IMR-90 (cell line): ENCODE results near the gene FLT4. TPM values are rescaled to one million over a fixed set of nuclear protein-coding genes. Genes with fewer than 3 reads are reported as not detected.
A peak's percentile ranks its signal among the peaks of the same experiment; 100 is the strongest.

Source experiments
- ATAC-seq: fragments of 200-7000 bp; cut with Tn5 transposase; 2 replicates; pipeline ENCODE4 v1.9.1; 2020; ENCODE audit warnings: low read depth, mild to moderate bottlenecking, moderate library complexity
- BruUV-seq: library from RNA; stranded (reverse); fragments of 400-500 nt; replicated peaks from 2 replicates; lab custom pipeline; 2021; lab: Mats Ljungman, UMichigan
- CTCF ChIA-PET: fragments of 300-600 bp; formaldehyde crosslinking; extraction: SDS; loops from one replicate; lab custom pipeline; 2021; ENCODE audit warnings: antibody characterized with exemption; lab: Yijun Ruan, JAX
- POLR2A ChIA-PET: fragments of 300-600 bp; sonication (Branson Sonifier 250); formaldehyde crosslinking; loops from one replicate; lab custom pipeline; 2022; ENCODE audit warnings: antibody characterized with exemption; ENCODE audit not compliant: unreplicated experiment; lab: Charles Lee
- DNase-seq: peaks from one replicate; pipeline ENCODE4 v3.0.0; 2013
- H2AFZ ChIP-seq: replicated peaks from 2 replicates; pipeline ENCODE3; 2013; ENCODE audit warnings: low read length, mild to moderate bottlenecking; ENCODE audit not compliant: poor library complexity
- H2AK5ac ChIP-seq: 2 replicates; pipeline ENCODE4 v1.6.1; 2013; ENCODE audit warnings: low read depth, low read length, inconsistent platforms
- H2AK9ac ChIP-seq: replicated peaks from 2 replicates; pipeline ENCODE3; 2013; ENCODE audit warnings: mild to moderate bottlenecking, low read depth, low read length, moderate library complexity; ENCODE audit not compliant: poor library complexity
- H2BK120ac ChIP-seq: 2 replicates; pipeline ENCODE4 v1.6.1; 2013; ENCODE audit warnings: low read depth, low read length, inconsistent platforms
- H2BK15ac ChIP-seq: 3 replicates; pipeline ENCODE4 v1.6.1; 2013; ENCODE audit warnings: low read depth, low read length, inconsistent platforms
- H2BK20ac ChIP-seq: 2 replicates; pipeline ENCODE4 v1.6.1; 2013; ENCODE audit warnings: low read depth, mild to moderate bottlenecking, inconsistent platforms, low read length, moderate library complexity
- H2BK5ac ChIP-seq: 2 replicates; pipeline ENCODE4 v1.6.1; 2013; ENCODE audit warnings: mild to moderate bottlenecking, low read depth, low read length, inconsistent platforms; ENCODE audit not compliant: poor library complexity, severe bottlenecking
- H3K14ac ChIP-seq: replicated peaks from 2 replicates; pipeline ENCODE4 v1.6.1; 2013; ENCODE audit warnings: low read depth, low read length, inconsistent platforms
- H3K18ac ChIP-seq: 2 replicates; pipeline ENCODE4 v1.6.1; 2013; ENCODE audit warnings: low read depth, low read length, control low read depth
- H3K23ac ChIP-seq: 2 replicates; pipeline ENCODE4 v1.6.1; 2013; ENCODE audit warnings: low read depth, low read length, inconsistent platforms
- H3K27ac ChIP-seq: 2 replicates; pipeline ENCODE4 v1.5.1; 2013; ENCODE audit warnings: mild to moderate bottlenecking, control low read depth, low read length; ENCODE audit not compliant: insufficient read depth
- H3K27me3 ChIP-seq: 2 replicates; pipeline ENCODE4 v1.6.1; 2013; ENCODE audit warnings: low read length; ENCODE audit not compliant: control insufficient read depth, insufficient read depth
- H3K36me3 ChIP-seq: 2 replicates; pipeline ENCODE4 v1.6.1; 2013; ENCODE audit warnings: low read length, mixed read lengths; ENCODE audit not compliant: control insufficient read depth, insufficient read depth
- H3K4ac ChIP-seq: 2 replicates; pipeline ENCODE4 v1.6.1; 2013; ENCODE audit warnings: low read depth, low read length, inconsistent platforms
- H3K4me1 ChIP-seq: 2 replicates; pipeline ENCODE4 v1.6.1; 2013; ENCODE audit warnings: low read length, mixed read lengths; ENCODE audit not compliant: control insufficient read depth, insufficient read depth
- H3K4me2 ChIP-seq: 2 replicates; pipeline ENCODE4 v1.6.1; 2013; ENCODE audit warnings: low read depth, mild to moderate bottlenecking, control low read depth, low read length, moderate library complexity
- H3K4me3 ChIP-seq: 2 replicates; pipeline ENCODE4 v1.5.1; 2013; ENCODE audit warnings: low read depth, mild to moderate bottlenecking, control low read depth, low read length, moderate library complexity; ENCODE audit not compliant: insufficient read depth
- H3K56ac ChIP-seq: 2 replicates; pipeline ENCODE4 v1.6.1; 2013; ENCODE audit warnings: low read length, inconsistent platforms; ENCODE audit not compliant: insufficient read depth; ENCODE audit errors: extremely low read depth
- H3K79me1 ChIP-seq, 2 experiments: 2 replicates each; pipeline ENCODE4 v1.6.1; 2013; ENCODE audit warnings: low read length in 2 of 2, inconsistent platforms in 1 of 2, low read depth in 1 of 2
- H3K9ac ChIP-seq: 2 replicates; pipeline ENCODE4 v1.6.1; 2013; ENCODE audit warnings: low read depth, low read length, control low read depth
- H3K9me1 ChIP-seq: 2 replicates; pipeline ENCODE4 v1.6.1; 2013; ENCODE audit warnings: low read length, inconsistent platforms; ENCODE audit not compliant: insufficient read depth
- H3K9me3 ChIP-seq: 2 replicates; pipeline ENCODE4 v1.6.1; 2013; ENCODE audit warnings: low read length; ENCODE audit not compliant: control insufficient read depth, insufficient read depth
- H4K20me1 ChIP-seq: 2 replicates; pipeline ENCODE4 v1.6.1; 2013; ENCODE audit warnings: low read length, inconsistent platforms; ENCODE audit not compliant: insufficient read depth
- H4K5ac ChIP-seq: 2 replicates; pipeline ENCODE4 v1.6.1; 2013; ENCODE audit warnings: mild to moderate bottlenecking, low read depth, low read length, control low read depth
- H4K8ac ChIP-seq, 2 experiments: 2 replicates each; pipeline ENCODE4 v1.6.1; 2013; ENCODE audit warnings: low read depth in 2 of 2, low read length in 2 of 2, control low read depth in 1 of 2, inconsistent platforms in 1 of 2
- H4K91ac ChIP-seq: 2 replicates; pipeline ENCODE4 v1.6.1; 2013; ENCODE audit warnings: low read depth, low read length, inconsistent platforms; ENCODE audit not compliant: insufficient read depth
- BHLHE40 ChIP-seq: fragments of 150-350 bp; IDR thresholded peaks from 2 replicates; pipeline ENCODE4 v1.6.1; 2016; ENCODE audit warnings: mild to moderate bottlenecking, low read depth, low read length
- CEBPB ChIP-seq: IDR thresholded peaks from 2 replicates; pipeline ENCODE4 v1.6.1; 2012; ENCODE audit warnings: low read depth, low read length, improper control_type of control experiment
- FOS ChIP-seq: fragments of 150-350 bp; IDR thresholded peaks from 2 replicates; pipeline ENCODE4 v1.6.1; 2016; ENCODE audit warnings: low read depth, low read length
- MAFK ChIP-seq: IDR thresholded peaks from 2 replicates; pipeline ENCODE4 v1.6.1; 2012; ENCODE audit warnings: low read depth, low read length, improper control_type of control experiment
- MAZ ChIP-seq: IDR thresholded peaks from 2 replicates; pipeline ENCODE4 v1.6.1; 2012; ENCODE audit warnings: low read depth, mild to moderate bottlenecking, low read length, improper control_type of control experiment, moderate library complexity, borderline replicate concordance
- MXI1 ChIP-seq: IDR thresholded peaks from 2 replicates; pipeline ENCODE4 v1.6.1; 2012; ENCODE audit warnings: low read depth, mild to moderate bottlenecking, low read length, moderate library complexity, borderline replicate concordance
- NFE2L2 ChIP-seq: fragments of 150-350 bp; IDR thresholded peaks from 2 replicates; pipeline ENCODE4 v1.6.1; 2016; ENCODE audit warnings: low read depth, mild to moderate bottlenecking, low read length
- POLR2A ChIP-seq: IDR thresholded peaks from 2 replicates; pipeline ENCODE4 v1.6.1; 2012; ENCODE audit warnings: mild to moderate bottlenecking, low read depth, low read length
- RAD21 ChIP-seq: IDR thresholded peaks from 2 replicates; pipeline ENCODE4 v1.6.1; 2012; ENCODE audit warnings: low read length, improper control_type of control experiment
- RFX5 ChIP-seq: IDR thresholded peaks from 2 replicates; pipeline ENCODE4 v1.8.0; 2012; ENCODE audit warnings: low read depth, mild to moderate bottlenecking, low read length, moderate library complexity
- SMC3 ChIP-seq: fragments of 150-350 bp; IDR thresholded peaks from 2 replicates; pipeline ENCODE4 v1.6.1; 2016; ENCODE audit warnings: low read depth, mild to moderate bottlenecking, antibody characterized with exemption, low read length, moderate library complexity
- USF2 ChIP-seq: fragments of 150-350 bp; IDR thresholded peaks from 2 replicates; pipeline ENCODE4 v1.6.1; 2017; ENCODE audit warnings: mild to moderate bottlenecking, antibody characterized with exemption, low read length, low read depth
- WGBS, 2 experiments: methylation state at CpG; one replicate each; pipeline versions ENCODE4 v1.1.5 to v1.1.7; 2013; ENCODE audit warnings: missing lambda C conversion rate in 2 of 2; ENCODE audit not compliant: insufficient read length in 1 of 2; ENCODE audit errors: extremely low coverage in 2 of 2; 5-methylcytosine and 5-hydroxymethylcytosine counted together
- dilution Hi-C: fragments of 300-500 bp; cut with HindIII; formaldehyde crosslinking; loops from one replicate; pipeline ENCODE4 v1.14.3; 2018; ENCODE audit warnings: low sequenced_read_pairs; ENCODE audit not compliant: unreplicated experiment
- in situ Hi-C: fragments of 300-500 bp; cut with MboI; formaldehyde crosslinking; loops from 3 replicates; pipeline ENCODE4 v1.14.3; 2019; ENCODE audit warnings: low sequenced_read_pairs, inconsistent platforms, mixed read lengths
- intact Hi-C: fragments of 100-400 bp; cut with micrococcal nuclease; formaldehyde crosslinking; loops from 2 replicates; pipeline ENCODE4 v1.10.0; 2022
- polyA plus RNA-seq, 3 experiments: library from polyadenylated mRNA; depleted of rRNA; stranded (reverse); fragments of >200 nt; gene quantifications; 2 replicates each; pipeline ENCODE4 v1.2.3, GENCODE V29; 2012; ENCODE audit warnings: low replicate concordance in 1 of 3
- total RNA-seq: library from RNA; depleted of rRNA; stranded (reverse); fragments of >200 nt; gene quantifications from 2 replicates; pipeline ENCODE4 v1.2.3, GENCODE V29; 2012
- TF ChIP-seq, protein P1 (sequence below): fragments of 150-350 bp; IDR thresholded peaks from 2 replicates; pipeline ENCODE4 v1.6.1; 2016; ENCODE audit warnings: low read depth, mild to moderate bottlenecking, low read length, moderate library complexity, borderline replicate concordance

FLT4 gene
- total and polyA plus RNA-seq, 2 of the 4 experiments (the other 2 are of a cell fraction), result under 0.01 to 0.07 TPM

GRCh38 chr5:180593446-180594206, 55.8 kb downstream of the FLT4 start:
- CTCF ChIA-PET, result no interaction called here

More at GRCh38 chr5:180593446-180594206, 55.8 kb downstream of the FLT4 start:
- dilution Hi-C loops (no loop called here), intact Hi-C loops (no loop called here), in situ Hi-C loops (no loop called here)
- Histone ChIP-seq H3K9me1 (no peaks in the 10 kb centered on the region), H3K9me3 (no peaks in the 10 kb centered on the region), H2BK15ac (no peak overlapping the region), H3K4me1 (no peaks in the 10 kb centered on the region; the same call in 1 of the 2 replicates), H2AK9ac (peak overlapping the region; percentile 37), H3K27me3 (peaks cover 34% of the 10 kb centered on the region), H3K9ac (no peak overlapping the region), H2BK20ac (no peak overlapping the region), H4K5ac (no peak overlapping the region), H3K23ac (no peak overlapping the region), H3K36me3 (no peaks in the 10 kb centered on the region), H4K8ac (no peak overlapping the region), H3K27ac (no peak overlapping the region), H4K91ac (no peak overlapping the region), H2AFZ (no peak overlapping the region), H2AK5ac (no peak overlapping the region), H3K14ac (no peak overlapping the region), H4K20me1 (no peaks in the 10 kb centered on the region), H2BK5ac (no peak overlapping the region), H3K4ac (no peak overlapping the region), H3K79me1 (no peaks in the 10 kb centered on the region), H3K56ac (no peak overlapping the region), H3K18ac (no peak overlapping the region), H3K4me3 (no peak overlapping the region), H3K4me2 (no peak overlapping the region), H2BK120ac (no peak overlapping the region)
- DNase-seq (no peak), ATAC-seq (no peak)
- WGBS, 2 experiments, result 78% methylated on average over 7 of the region's 19 CpGs; no CpG with 5 or more reads in 1 of the 2 experiments
- no TSS peak for BruUV-seq
- TF ChIP-seq BHLHE40 (no peak), MAZ (no peak), RAD21 (no peak), USF2 (no peak), RFX5 (no peak), MXI1 (no peak), MAFK (no peak), NFE2L2 (no peak), POLR2A (no peak), FOS (no peak), SMC3 (no peak), CEBPB (no peak)
- TF ChIP-seq, protein P1, sequence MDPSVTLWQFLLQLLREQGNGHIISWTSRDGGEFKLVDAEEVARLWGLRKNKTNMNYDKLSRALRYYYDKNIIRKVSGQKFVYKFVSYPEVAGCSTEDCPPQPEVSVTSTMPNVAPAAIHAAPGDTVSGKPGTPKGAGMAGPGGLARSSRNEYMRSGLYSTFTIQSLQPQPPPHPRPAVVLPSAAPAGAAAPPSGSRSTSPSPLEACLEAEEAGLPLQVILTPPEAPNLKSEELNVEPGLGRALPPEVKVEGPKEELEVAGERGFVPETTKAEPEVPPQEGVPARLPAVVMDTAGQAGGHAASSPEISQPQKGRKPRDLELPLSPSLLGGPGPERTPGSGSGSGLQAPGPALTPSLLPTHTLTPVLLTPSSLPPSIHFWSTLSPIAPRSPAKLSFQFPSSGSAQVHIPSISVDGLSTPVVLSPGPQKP, result no peak
- POLR2A ChIA-PET, result no interaction called here
